Body of pancreas (tissue), 4 donors: ENCODE results near the gene USP13. TPM values are rescaled to one million over a fixed set of nuclear protein-coding genes. Genes with fewer than 3 reads are reported as not detected.

Experiments
- ATAC-seq: fragments of 150-250 bp; one replicate; pipeline ENCODE4 v1.9.1; 2016
- DNase-seq, 4 donors: peaks; one replicate each; pipeline ENCODE4 v3.0.0-alpha.2; 2019
- H3K27ac ChIP-seq, 4 donors: fragments of 200-600 bp; sonication (generic); 1 replicate in 3 of 4; 2 replicates in 1 of 4; pipeline versions ENCODE4 v1.5.1 to v1.6.1; 2016 to 2019; ENCODE audit warnings: mild to moderate bottlenecking in 1 of 4, mixed read lengths in 1 of 4, moderate library complexity in 1 of 4
- H3K27me3 ChIP-seq, 2 donors: fragments of 200-600 bp; sonication (generic); one replicate each; pipeline ENCODE4 v1.6.0; 2016; ENCODE audit warnings: mild to moderate bottlenecking in 1 of 2
- H3K36me3 ChIP-seq, 2 donors: fragments of 200-600 bp; sonication (generic); replicated peaks in 1 of 2; 2 replicates each; pipeline ENCODE4 v1.5.1; 2016; ENCODE audit warnings: low read depth in 2 of 2; ENCODE audit not compliant: insufficient read depth in 1 of 2
- H3K4me1 ChIP-seq: fragments of 200-600 bp; sonication (generic); one replicate; pipeline ENCODE4 v1.6.0; 2016
- H3K4me3 ChIP-seq, 2 donors: fragments of 200-600 bp; sonication (generic); 1 replicate in 1 of 2; 2 replicates in 1 of 2; pipeline ENCODE4 v1.5.1; 2016 to 2019
- H3K9me3 ChIP-seq, 3 donors: fragments of 200-600 bp; sonication (generic); 1 replicate in 2 of 3; 2 replicates in 1 of 3; pipeline ENCODE4 v1.5.1; 2016
- CTCF ChIP-seq, 7 experiments: fragments of 450-650 bp in 4 of 7; fragments of 200-600 bp in 3 of 7; sonication (generic) in 3 of 7; IDR thresholded peaks; one replicate each; pipeline ENCODE4 v1.5.1; 2016 to 2019; ENCODE audit warnings: antibody characterized with exemption in 7 of 7
- POLR2A ChIP-seq, 3 donors: fragments of 450-650 bp; IDR thresholded peaks; one replicate each; pipeline ENCODE4 v1.6.1; 2016; ENCODE audit warnings: antibody characterized with exemption in 3 of 3, mild to moderate bottlenecking in 2 of 3
- WGBS, 2 donors: methylation state at CpG; one replicate each; pipeline ENCODE4 v1.1.5; 2017; 5-methylcytosine and 5-hydroxymethylcytosine counted together
- intact Hi-C: fragments of 100-400 bp; cut with DNase I; formaldehyde crosslinking; loops from one replicate; pipeline ENCODE4 v1.15.1; 2023
- total RNA-seq, 2 donors: library from RNA; depleted of rRNA; stranded (reverse); fragments of >200 nt; gene quantifications; one replicate each; pipeline ENCODE4 v1.1.0, GENCODE V29; 2016

USP13 gene
- total RNA-seq, 2 donors from 2014 or later: 5.4 to 6.9 TPM

- no peaks in the 10 kb centered on the region for H3K4me1 ChIP-seq
- no peaks in the 10 kb centered on the region for H3K36me3 ChIP-seq
- H3K4me3 ChIP-seq: no peak overlapping the region
- H3K27ac ChIP-seq: no peak overlapping the region
- intact Hi-C loops: no loop called here
- no peaks in the 10 kb centered on the region for H3K9me3 ChIP-seq
- 60 to 61% methylated on average over 7 to 8 of the region's 8 CpGs for WGBS, 2 donors
- no peak for ATAC-seq
- TF ChIP-seq CTCF (IDR thresholded peaks at IDR 0.05) (no peak), POLR2A (IDR thresholded peaks at IDR 0.05) (no peak)
- peak; percentile 13 to 68 (median 26) for DNase-seq
- H3K27me3 ChIP-seq: no peaks in the 10 kb centered on the region
Measured at GRCh38 chr3:179666436-179667035, 13.7 kb downstream of the USP13 start.

- Histone ChIP-seq H3K4me1 (no peaks in the 10 kb centered on the region), H3K9me3 (no peaks in the 10 kb centered on the region), H3K36me3 (no peaks in the 10 kb centered on the region), H3K27ac (no peak overlapping the region), H3K27me3 (no peaks in the 10 kb centered on the region), H3K4me3 (no peak overlapping the region)
- ATAC-seq (no peak), DNase-seq (no peak)
- TF ChIP-seq CTCF (IDR thresholded peaks at IDR 0.05) (no peak), POLR2A (IDR thresholded peaks at IDR 0.05) (no peak)
- intact Hi-C loops: no loop called here
- WGBS, 2 donors: 85 to 93% methylated on average over 1 of the region's 1 CpG
Measured at GRCh38 chr3:179668429-179668828, 15.6 kb downstream of the USP13 start.

GRCh38 chr3:179670311-179670710 is 17.5 kb downstream of the USP13 start:
- intact Hi-C loops: no loop called here
- Histone ChIP-seq H3K36me3 (no peaks in the 10 kb centered on the region), H3K9me3 (no peaks in the 10 kb centered on the region), H3K27ac (no peak overlapping the region), H3K4me1 (no peaks in the 10 kb centered on the region), H3K27me3 (no peaks in the 10 kb centered on the region), H3K4me3 (no peak overlapping the region)
- ATAC-seq (no peak), DNase-seq (no peak)
- 93 to 98% methylated on average over 8 of the region's 8 CpGs for WGBS, 2 donors
- no peak for TF ChIP-seq POLR2A (IDR thresholded peaks at IDR 0.05)
- no peak for TF ChIP-seq CTCF (IDR thresholded peaks at IDR 0.05)

GRCh38 chr3:179671309-179671708 is 18.5 kb downstream of the USP13 start:
- Histone ChIP-seq H3K27ac (no peak overlapping the region), H3K9me3 (no peaks in the 10 kb centered on the region), H3K4me1 (no peaks in the 10 kb centered on the region), H3K27me3 (no peaks in the 10 kb centered on the region), H3K36me3 (no peaks in the 10 kb centered on the region), H3K4me3 (no peak overlapping the region)
- 84 to 95% methylated on average over 1 of the region's 1 CpG for WGBS, 2 donors
- TF ChIP-seq CTCF (IDR thresholded peaks at IDR 0.05) (no peak), POLR2A (IDR thresholded peaks at IDR 0.05) (no peak)
- intact Hi-C loops: no loop called here
- DNase-seq: no peak
- no peak for ATAC-seq

- H3K27ac ChIP-seq: no peak overlapping the region
- no peaks in the 10 kb centered on the region for H3K4me1 ChIP-seq
- ATAC-seq (no peak), DNase-seq (no peak)
- TF ChIP-seq CTCF (IDR thresholded peaks at IDR 0.05) (no peak), POLR2A (IDR thresholded peaks at IDR 0.05) (no peak)
- H3K4me3 ChIP-seq: no peak overlapping the region
- WGBS, 2 donors: 82 to 85% methylated on average over 15 of the region's 15 CpGs
- H3K36me3 ChIP-seq: no peaks in the 10 kb centered on the region
- no peaks in the 10 kb centered on the region for H3K27me3 ChIP-seq
- no peaks in the 10 kb centered on the region for H3K9me3 ChIP-seq
- intact Hi-C loops: no loop called here
Measured at GRCh38 chr3:179671747-179672242, 19.0 kb downstream of the USP13 start.
